HFFc6 (cell line): ENCODE measurements around the gene MEST. TPM values are rescaled to one million over a fixed set of nuclear protein-coding genes. Genes with fewer than 3 reads are reported as not detected.

Experiments used
- DNase-seq: peaks from one replicate; pipeline ENCODE4 v3.0.0-alpha.2; 2018
- H3K27ac Mint-ChIP-seq: 2 replicates; pipeline ENCODE4 v1.8.0; 2020; ENCODE audit warnings: mild to moderate bottlenecking, mixed read lengths
- H3K27me3 Mint-ChIP-seq: 2 replicates; pipeline ENCODE4 v1.8.0; 2021; ENCODE audit warnings: mild to moderate bottlenecking, moderate library complexity, mixed read lengths; ENCODE audit not compliant: insufficient read depth
- H3K36me3 Mint-ChIP-seq: 2 replicates; pipeline ENCODE4 v1.8.0; 2021; ENCODE audit warnings: low read depth, mixed read lengths
- H3K4me1 Mint-ChIP-seq: 2 replicates; pipeline ENCODE4 v1.8.0; 2020; ENCODE audit warnings: low read depth, mixed read lengths
- H3K4me3 Mint-ChIP-seq: 2 replicates; pipeline ENCODE4 v1.8.0; 2020; ENCODE audit warnings: mild to moderate bottlenecking, moderate library complexity, mixed read lengths
- H3K9me3 Mint-ChIP-seq: 2 replicates; pipeline ENCODE4 v1.8.0; 2020; ENCODE audit warnings: mild to moderate bottlenecking, mixed read lengths
- CTCF ChIP-seq: fragments of 200-600 bp; sonication (generic); IDR thresholded peaks from 2 replicates; pipeline ENCODE4 v1.5.0; 2021; ENCODE audit warnings: antibody characterized with exemption, mild to moderate bottlenecking
- total RNA-seq, 6 experiments: library from RNA; stranded (reverse); fragmentation: NEBNext Ultra II Directional; extraction: Animal tissue kit (Norgen Biotek cat#: 25700); gene quantifications; 2 replicates in 1 of 6; 3 replicates in 5 of 6; pipeline ENCODE4 v1.2.3, GENCODE V29; 2021

Gene MEST
- total RNA-seq, 6 experiments from 2014 or later = 0.28 to 3.7 (median 2.1) TPM

DNA sequence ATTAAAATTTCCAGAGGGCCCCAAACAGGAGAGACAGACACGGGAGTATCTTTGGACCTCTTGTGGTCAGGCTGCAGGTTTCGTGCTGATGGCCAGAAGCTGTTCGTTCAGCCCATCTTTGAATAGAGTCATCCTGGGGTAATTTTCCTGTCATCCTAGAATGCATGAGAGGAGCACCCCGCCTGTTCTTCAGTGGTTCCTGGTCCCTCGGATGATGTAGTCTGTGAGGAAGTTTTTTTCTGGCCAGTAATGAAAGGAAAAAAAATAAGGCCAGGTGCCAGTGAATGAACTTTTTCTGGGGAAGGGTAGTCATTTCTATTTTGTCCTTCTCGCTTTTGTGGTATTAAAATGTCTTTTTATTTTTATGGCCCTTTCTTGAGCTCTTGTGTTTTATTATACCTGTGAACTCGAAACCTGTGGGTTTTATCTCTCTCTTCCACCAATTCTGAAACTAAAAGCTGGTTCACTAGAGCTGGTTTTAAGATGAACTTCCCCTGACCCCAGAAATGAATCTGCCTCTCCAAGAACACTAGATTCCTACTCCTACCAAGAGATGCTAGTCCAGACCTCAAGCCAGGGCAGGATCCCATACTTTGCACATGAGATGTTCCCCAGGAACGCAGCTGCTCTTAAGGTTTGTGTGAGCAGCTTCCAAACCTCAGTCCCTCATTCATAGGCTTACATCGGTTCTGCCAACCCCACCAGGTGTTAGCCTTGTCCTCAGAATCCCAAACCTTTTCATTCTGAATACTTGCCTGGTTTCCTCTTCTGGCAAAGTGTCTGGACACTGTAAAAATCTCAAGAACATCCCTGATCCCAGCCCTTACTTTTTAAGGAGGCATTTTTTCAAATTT lies 15.4 kb upstream of the MEST start:
- Mint-ChIP-seq H3K9me3 (no peaks in the 10 kb centered on the region), H3K27ac (no peak overlapping the region), H3K27me3 (peaks cover 32% of the 10 kb centered on the region), H3K4me1 (peaks cover 7% of the 10 kb centered on the region), H3K36me3 (no peaks in the 10 kb centered on the region), H3K4me3 (no peak overlapping the region)
- DNase-seq = peak; percentile 15
- no peak for TF ChIP-seq CTCF

DNA sequence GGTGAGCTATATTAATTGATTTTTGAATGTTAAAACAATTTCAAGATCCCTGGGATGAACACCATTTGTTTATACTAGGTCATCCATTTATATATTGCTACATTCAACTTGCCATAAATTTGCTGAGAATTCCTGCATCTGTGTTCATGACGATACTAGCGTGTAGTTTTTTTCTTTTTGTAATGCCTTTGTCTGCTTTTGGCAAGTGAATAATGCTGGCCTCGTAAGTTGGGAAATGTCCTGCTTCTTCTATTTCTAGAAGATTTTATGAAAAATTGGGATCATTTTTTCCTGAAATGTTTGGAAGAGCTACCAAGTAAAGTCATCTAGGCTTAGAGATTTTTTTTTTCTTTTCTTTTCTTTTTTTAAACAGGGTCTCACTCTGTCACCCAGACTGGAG lies 12.9 kb upstream of the MEST start:
- Mint-ChIP-seq H3K36me3 (no peaks in the 10 kb centered on the region), H3K27me3 (peaks cover 41% of the 10 kb centered on the region), H3K27ac (no peak overlapping the region), H3K4me3 (no peak overlapping the region), H3K4me1 (peaks cover 7% of the 10 kb centered on the region), H3K9me3 (no peaks in the 10 kb centered on the region)
- DNase-seq = no peak
- no peak for TF ChIP-seq CTCF

- peaks cover 2% of the 10 kb centered on the region for H3K36me3 Mint-ChIP-seq
- H3K4me3 Mint-ChIP-seq = no peak overlapping the region
- no peak for TF ChIP-seq CTCF
- H3K27ac Mint-ChIP-seq = no peak overlapping the region
- DNase-seq = no peak
- no peaks in the 10 kb centered on the region for H3K9me3 Mint-ChIP-seq
- H3K4me1 Mint-ChIP-seq = peaks cover 11% of the 10 kb centered on the region
- peaks cover 39% of the 10 kb centered on the region for H3K27me3 Mint-ChIP-seq
Measured at GRCh38 chr7:130479716-130480400, 12.0 kb upstream of the MEST start.

DNA sequence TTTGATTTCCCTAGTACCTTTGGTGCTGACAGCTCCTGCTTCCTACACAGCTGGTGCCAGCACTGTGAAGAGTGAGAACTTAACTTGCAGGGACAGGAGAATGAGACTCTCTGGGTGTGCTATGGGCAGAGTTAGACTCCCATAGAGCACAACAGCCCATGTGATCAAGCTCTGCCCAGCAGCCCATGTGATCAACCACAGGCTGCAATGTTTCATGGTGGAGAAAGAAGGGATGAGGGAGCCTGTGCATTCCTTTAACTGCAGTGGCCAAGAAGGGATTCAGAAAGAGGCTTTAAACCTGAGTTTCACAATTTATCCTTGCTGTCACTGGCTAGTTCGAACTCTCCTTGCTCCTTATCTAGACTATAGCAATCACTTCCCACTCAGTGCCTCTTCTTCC lies 10.0 kb upstream of the MEST start:
- Mint-ChIP-seq H3K4me1 (peaks cover 7% of the 10 kb centered on the region), H3K4me3 (no peak overlapping the region), H3K36me3 (peaks cover 13% of the 10 kb centered on the region), H3K27me3 (peaks cover 48% of the 10 kb centered on the region), H3K27ac (no peak overlapping the region), H3K9me3 (no peaks in the 10 kb centered on the region)
- TF ChIP-seq CTCF = no peak
- DNase-seq = no peak

DNA sequence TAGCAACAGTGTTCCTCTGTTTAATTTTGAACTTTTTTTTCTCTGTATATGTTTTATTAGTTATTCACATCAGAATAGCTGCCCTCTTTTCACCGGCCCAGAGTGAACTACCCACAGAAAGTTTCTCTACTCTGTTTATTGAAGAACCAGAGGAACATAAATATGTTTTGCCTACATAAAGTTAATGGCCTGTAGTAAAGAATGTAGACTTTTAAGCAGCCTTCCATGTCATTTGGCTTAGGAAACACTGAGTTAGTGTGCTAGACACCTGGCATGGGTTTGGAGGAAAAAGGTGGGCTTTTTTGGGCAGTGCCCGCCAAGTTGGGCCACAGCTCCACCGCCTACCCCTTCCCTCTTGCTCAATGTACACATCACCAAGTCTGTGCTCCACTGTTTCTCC lies 8.9 kb upstream of the MEST start:
- DNase-seq = no peak
- H3K4me1 Mint-ChIP-seq = peaks cover 8% of the 10 kb centered on the region
- H3K4me3 Mint-ChIP-seq = no peak overlapping the region
- H3K27ac Mint-ChIP-seq = no peak overlapping the region
- no peak for TF ChIP-seq CTCF
- H3K36me3 Mint-ChIP-seq = peaks cover 13% of the 10 kb centered on the region
- H3K27me3 Mint-ChIP-seq = peaks cover 46% of the 10 kb centered on the region
- H3K9me3 Mint-ChIP-seq = no peaks in the 10 kb centered on the region
